GM19328 (cell line): ENCODE measurements around the gene NRDE2.

ENCODE experiments used
- ATAC-seq: cut with Tn5 transposase; IDR thresholded peaks from one replicate; pipeline ENCODE4 v1.9.1; 2021; ENCODE audit warnings: mild to moderate bottlenecking, moderate library complexity; ENCODE audit not compliant: unreplicated experiment

The NRDE2 gene

GRCh38 chr14:90300611-90301047 lies 31.1 kb downstream of the NRDE2 start:
- ATAC-seq = no peak

GRCh38 chr14:90299408-90299807 lies 32.3 kb downstream of the NRDE2 start:
- no peak for ATAC-seq

GRCh38 chr14:90297876-90298629 lies 33.7 kb downstream of the NRDE2 start:
- no peak for ATAC-seq

GRCh38 chr14:90296641-90297040 lies 35.1 kb downstream of the NRDE2 start:
- ATAC-seq = no peak

GRCh38 chr14:90295870-90296516 lies 35.7 kb downstream of the NRDE2 start:
- ATAC-seq = no peak

- no peak for ATAC-seq
Measured at GRCh38 chr14:90294872-90295271, 36.9 kb downstream of the NRDE2 start.

- no peak for ATAC-seq
Measured at GRCh38 chr14:90293766-90294730, 37.7 kb downstream of the NRDE2 start.

- no peak for ATAC-seq
Measured at GRCh38 chr14:90291699-90292098, 40.0 kb downstream of the NRDE2 start.

GRCh38 chr14:90290337-90291011 lies 41.3 kb downstream of the NRDE2 start:
- no peak for ATAC-seq

GRCh38 chr14:90288651-90289355 lies 42.9 kb downstream of the NRDE2 start:
- ATAC-seq = no peak

GRCh38 chr14:90287791-90288190 lies 44.0 kb downstream of the NRDE2 start:
- ATAC-seq = no peak

- no peak for ATAC-seq
Measured at GRCh38 chr14:90281756-90282155, 50.0 kb downstream of the NRDE2 start.

GRCh38 chr14:90281261-90281660 lies 50.5 kb downstream of the NRDE2 start:
- ATAC-seq = no peak

GRCh38 chr14:90280096-90280495 lies 51.6 kb downstream of the NRDE2 start:
- no peak for ATAC-seq

- no peak for ATAC-seq
Measured at GRCh38 chr14:90278199-90279175, 53.3 kb downstream of the NRDE2 start.

- no peak for ATAC-seq
Measured at GRCh38 chr14:90277581-90278198, 54.1 kb downstream of the NRDE2 start.

GRCh38 chr14:90276646-90277367 lies 54.9 kb downstream of the NRDE2 start:
- no peak for ATAC-seq

- no peak for ATAC-seq
Measured at GRCh38 chr14:90275820-90276219, 55.9 kb downstream of the NRDE2 start.
